ENCODE measurements around the gene RBM5. TPM values are rescaled to one million over a fixed set of nuclear protein-coding genes. Genes with fewer than 3 reads are reported as not detected.

Gene RBM5
- total RNA-seq, 1 experiment from 2014 or later, result 69.1 TPM

GRCh38 chr3:50125541-50126286, 37.0 kb downstream of the RBM5 start:
- Histone ChIP-seq H3K36me3 (replicated peaks; ENCODE audit: control insufficient read depth, insufficient read depth, low read length) (no peaks in the 10 kb centered on the region), H3K4me3 (ENCODE audit: insufficient read depth, low read depth, low read length) (no peak overlapping the region), H3K27me3 (ENCODE audit: control insufficient read depth, insufficient read depth, low read length) (no peaks in the 10 kb centered on the region)
- DNase-seq, result peak; percentile 78

GRCh38 chr3:50126287-50127211, 37.8 kb downstream of the RBM5 start:
- Histone ChIP-seq H3K36me3 (replicated peaks; ENCODE audit: control insufficient read depth, insufficient read depth, low read length) (no peaks in the 10 kb centered on the region), H3K27me3 (ENCODE audit: control insufficient read depth, insufficient read depth, low read length) (no peaks in the 10 kb centered on the region), H3K4me3 (ENCODE audit: insufficient read depth, low read depth, low read length) (no peak overlapping the region)
- DNase-seq, result peak; percentile 80

- H3K4me3 ChIP-seq (ENCODE audit: insufficient read depth, low read depth, low read length), result no peak overlapping the region
- peak; percentile 34 for DNase-seq
- H3K27me3 ChIP-seq (ENCODE audit: control insufficient read depth, insufficient read depth, low read length), result no peaks in the 10 kb centered on the region
- H3K36me3 ChIP-seq (replicated peaks; ENCODE audit: control insufficient read depth, insufficient read depth, low read length), result no peaks in the 10 kb centered on the region
These were observed 38.6 kb downstream of the RBM5 start for GRCh38 chr3:50127251-50127691.

GRCh38 chr3:50128001-50128400, 39.3 kb downstream of the RBM5 start:
- Histone ChIP-seq H3K27me3 (ENCODE audit: control insufficient read depth, insufficient read depth, low read length) (no peaks in the 10 kb centered on the region), H3K36me3 (replicated peaks; ENCODE audit: control insufficient read depth, insufficient read depth, low read length) (no peaks in the 10 kb centered on the region), H3K4me3 (ENCODE audit: insufficient read depth, low read depth, low read length) (no peak overlapping the region)
- DNase-seq, result no peak

- Histone ChIP-seq H3K36me3 (replicated peaks; ENCODE audit: control insufficient read depth, insufficient read depth, low read length) (no peaks in the 10 kb centered on the region), H3K4me3 (ENCODE audit: insufficient read depth, low read depth, low read length) (no peak overlapping the region), H3K27me3 (ENCODE audit: control insufficient read depth, insufficient read depth, low read length) (no peaks in the 10 kb centered on the region)
- DNase-seq, result peak; percentile 39
These were observed 41.7 kb downstream of the RBM5 start for GRCh38 chr3:50130436-50130835.

GRCh38 chr3:50132421-50133282, 43.9 kb downstream of the RBM5 start:
- H3K4me3 ChIP-seq (ENCODE audit: insufficient read depth, low read depth, low read length), result no peak overlapping the region
- peak; percentile 91 for DNase-seq
- no peaks in the 10 kb centered on the region for H3K27me3 ChIP-seq (ENCODE audit: control insufficient read depth, insufficient read depth, low read length)
- H3K36me3 ChIP-seq (replicated peaks; ENCODE audit: control insufficient read depth, insufficient read depth, low read length), result no peaks in the 10 kb centered on the region

- DNase-seq, result peak; percentile 42
- Histone ChIP-seq H3K4me3 (ENCODE audit: insufficient read depth, low read depth, low read length) (no peak overlapping the region), H3K27me3 (ENCODE audit: control insufficient read depth, insufficient read depth, low read length) (no peaks in the 10 kb centered on the region), H3K36me3 (replicated peaks; ENCODE audit: control insufficient read depth, insufficient read depth, low read length) (no peaks in the 10 kb centered on the region)
These were observed 44.5 kb downstream of the RBM5 start for GRCh38 chr3:50133283-50133615.

GRCh38 chr3:50134367-50134766, 45.6 kb downstream of the RBM5 start:
- Histone ChIP-seq H3K36me3 (replicated peaks; ENCODE audit: control insufficient read depth, insufficient read depth, low read length) (no peaks in the 10 kb centered on the region), H3K4me3 (ENCODE audit: insufficient read depth, low read depth, low read length) (no peak overlapping the region), H3K27me3 (ENCODE audit: control insufficient read depth, insufficient read depth, low read length) (no peaks in the 10 kb centered on the region)
- DNase-seq, result peak; percentile 41

- DNase-seq, result peak; percentile 33
- H3K36me3 ChIP-seq (replicated peaks; ENCODE audit: control insufficient read depth, insufficient read depth, low read length), result no peaks in the 10 kb centered on the region
- no peak overlapping the region for H3K4me3 ChIP-seq (ENCODE audit: insufficient read depth, low read depth, low read length)
- H3K27me3 ChIP-seq (ENCODE audit: control insufficient read depth, insufficient read depth, low read length), result no peaks in the 10 kb centered on the region
These were observed 47.2 kb downstream of the RBM5 start for GRCh38 chr3:50135964-50136363.

- H3K27me3 ChIP-seq (ENCODE audit: control insufficient read depth, insufficient read depth, low read length), result no peaks in the 10 kb centered on the region
- H3K4me3 ChIP-seq (ENCODE audit: insufficient read depth, low read depth, low read length), result no peak overlapping the region
- peak; percentile 48 for DNase-seq
- no peaks in the 10 kb centered on the region for H3K36me3 ChIP-seq (replicated peaks; ENCODE audit: control insufficient read depth, insufficient read depth, low read length)
These were observed 48.1 kb downstream of the RBM5 start for GRCh38 chr3:50136714-50137405.

- H3K4me3 ChIP-seq (ENCODE audit: insufficient read depth, low read depth, low read length), result no peak overlapping the region
- H3K36me3 ChIP-seq (replicated peaks; ENCODE audit: control insufficient read depth, insufficient read depth, low read length), result no peaks in the 10 kb centered on the region
- no peak for DNase-seq
These were observed 48.8 kb downstream of the RBM5 start for GRCh38 chr3:50137531-50137930.

GRCh38 chr3:50138266-50139200, 49.8 kb downstream of the RBM5 start:
- H3K4me3 ChIP-seq (ENCODE audit: insufficient read depth, low read depth, low read length), result no peak overlapping the region
- DNase-seq, result peak; percentile 83
- H3K27me3 ChIP-seq (ENCODE audit: control insufficient read depth, insufficient read depth, low read length), result no peaks in the 10 kb centered on the region
- H3K36me3 ChIP-seq (replicated peaks; ENCODE audit: control insufficient read depth, insufficient read depth, low read length), result no peaks in the 10 kb centered on the region

More at GRCh38 chr3:50137531-50137930, 48.8 kb downstream of the RBM5 start:
- no peaks in the 10 kb centered on the region for H3K27me3 ChIP-seq (ENCODE audit: control insufficient read depth, insufficient read depth, low read length)

- H3K27me3 ChIP-seq (ENCODE audit: control insufficient read depth, insufficient read depth, low read length), result no peaks in the 10 kb centered on the region
- H3K4me3 ChIP-seq (ENCODE audit: insufficient read depth, low read depth, low read length), result no peak overlapping the region
- peak; percentile 85 for DNase-seq
- H3K36me3 ChIP-seq (replicated peaks; ENCODE audit: control insufficient read depth, insufficient read depth, low read length), result no peaks in the 10 kb centered on the region
These were observed 50.6 kb downstream of the RBM5 start for GRCh38 chr3:50139308-50139707.

Data from H7 (cell line).